CD8-positive, alpha-beta memory T cell (primary cell): ENCODE data around the gene LHX8. TPM values are rescaled to one million over a fixed set of nuclear protein-coding genes. Genes with fewer than 3 reads are reported as not detected.

Experiments
- CTCF ChIA-PET: fragments of 350-600 bp; sonication (Branson Sonifier 250); formaldehyde crosslinking; loops from one replicate; lab custom pipeline; 2021; ENCODE audit warnings: antibody characterized with exemption; lab: Charles Lee
- POLR2A ChIA-PET: fragments of 350-600 bp; sonication (Branson Sonifier 250); formaldehyde crosslinking; loops from one replicate; lab custom pipeline; 2021; ENCODE audit warnings: antibody characterized with exemption; lab: Charles Lee
- DNase-seq, 5 donors: peaks; one replicate each; pipeline versions ENCODE4 v3.0.0 to v3.0.0-alpha.2; 2020 to 2022; ENCODE audit warnings: mixed read lengths in 1 of 5
- H3K27ac ChIP-seq: one replicate; pipeline ENCODE4 v1.7.0; 2013; ENCODE audit warnings: low read depth, mild to moderate bottlenecking, low read length, moderate library complexity
- H3K27me3 ChIP-seq: 2 replicates; pipeline ENCODE4 v1.7.0; 2013; ENCODE audit warnings: low read length, mild to moderate bottlenecking; ENCODE audit not compliant: insufficient read depth, poor library complexity, severe bottlenecking
- H3K36me3 ChIP-seq: 2 replicates; pipeline ENCODE4 v1.7.0; 2013; ENCODE audit warnings: mild to moderate bottlenecking, low read length, moderate library complexity; ENCODE audit not compliant: insufficient read depth
- H3K4me1 ChIP-seq: 2 replicates; pipeline ENCODE4 v1.7.0; 2013; ENCODE audit warnings: mild to moderate bottlenecking, low read length, moderate library complexity; ENCODE audit not compliant: insufficient read depth
- H3K4me3 ChIP-seq: 2 replicates; pipeline ENCODE4 v1.7.0; 2013; ENCODE audit warnings: mild to moderate bottlenecking, low read length
- H3K9me3 ChIP-seq: 2 replicates; pipeline ENCODE4 v1.7.0; 2013; ENCODE audit warnings: mild to moderate bottlenecking, low read length
- H3K27ac Mint-ChIP-seq, 8 donors: one replicate each; pipeline ENCODE4 v1.8.0; 2020 to 2021; ENCODE audit warnings: mixed read lengths in 8 of 8, mild to moderate bottlenecking in 6 of 8, inconsistent platforms in 3 of 8, moderate library complexity in 3 of 8
- H3K27me3 Mint-ChIP-seq, 2 donors: one replicate each; pipeline ENCODE4 v1.8.0; 2020 to 2021; ENCODE audit warnings: mixed read lengths in 2 of 2, mild to moderate bottlenecking in 1 of 2, moderate library complexity in 1 of 2
- H3K36me3 Mint-ChIP-seq, 3 donors: one replicate each; pipeline ENCODE4 v1.8.0; 2020 to 2021; ENCODE audit warnings: mixed read lengths in 3 of 3, inconsistent platforms in 1 of 3, mild to moderate bottlenecking in 1 of 3
- H3K4me1 Mint-ChIP-seq, 3 donors: one replicate each; pipeline ENCODE4 v1.8.0; 2020 to 2021; ENCODE audit warnings: mixed read lengths in 3 of 3, inconsistent platforms in 1 of 3, mild to moderate bottlenecking in 1 of 3
- H3K4me3 Mint-ChIP-seq, 7 donors: one replicate each; pipeline ENCODE4 v1.8.0; 2020 to 2021; ENCODE audit warnings: mixed read lengths in 7 of 7, mild to moderate bottlenecking in 6 of 7, moderate library complexity in 4 of 7, inconsistent platforms in 2 of 7
- H3K9me3 Mint-ChIP-seq, 5 donors: one replicate each; pipeline ENCODE4 v1.8.0; 2020 to 2022; ENCODE audit warnings: mixed read lengths in 5 of 5, mild to moderate bottlenecking in 3 of 5, moderate library complexity in 2 of 5, inconsistent platforms in 1 of 5
- polyA plus RNA-seq: library from polyadenylated mRNA; unstranded; fragments of 300-500 nt; fragmentation: Illumina TruSeq; gene quantifications from one replicate; pipeline ENCODE4 v1.2.3, GENCODE V29; 2021
- total RNA-seq, 2 experiments: library from RNA; stranded (reverse); gene quantifications; one replicate each; pipeline ENCODE4 v1.2.3, GENCODE V29; 2021

The LHX8 gene
- total and polyA plus RNA-seq, 3 experiments from 2014 or later: not detected

DNA sequence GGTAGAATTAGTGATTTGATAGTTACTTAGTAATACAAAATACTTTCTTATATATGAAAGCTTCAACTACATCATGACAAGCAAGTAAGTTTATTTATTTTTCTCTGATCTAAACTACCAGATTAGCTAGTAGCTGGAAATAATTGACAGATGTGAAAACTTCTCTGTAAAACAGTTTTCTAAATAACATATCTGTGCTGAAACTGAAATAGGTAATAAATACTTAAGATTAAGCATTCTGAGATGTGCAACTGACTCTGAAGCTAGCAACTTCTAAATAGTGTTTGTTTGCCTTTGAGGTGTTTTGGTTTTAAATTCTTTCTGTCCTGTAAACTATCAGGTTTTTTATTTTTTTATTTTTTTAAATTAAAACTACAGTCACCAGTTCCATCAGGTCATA lies 18.5 kb upstream of the LHX8 start:
- Mint-ChIP-seq H3K27ac (no peak overlapping the region), H3K36me3 (no peaks in the 10 kb centered on the region), H3K4me3 (no peak overlapping the region), H3K4me1 (no peaks in the 10 kb centered on the region), H3K9me3 (peaks cover 0 to 5% (median 3%) of the 10 kb centered on the region in 5 donors), H3K27me3 (no peaks in the 10 kb centered on the region)
- Histone ChIP-seq H3K4me3 (no peak overlapping the region), H3K27me3 (no peaks in the 10 kb centered on the region), H3K4me1 (no peaks in the 10 kb centered on the region), H3K9me3 (no peaks in the 10 kb centered on the region), H3K27ac (no peak overlapping the region), H3K36me3 (no peaks in the 10 kb centered on the region)
- ChIA-PET CTCF (no interaction called here), POLR2A (no interaction called here)
- no peak for DNase-seq

DNA sequence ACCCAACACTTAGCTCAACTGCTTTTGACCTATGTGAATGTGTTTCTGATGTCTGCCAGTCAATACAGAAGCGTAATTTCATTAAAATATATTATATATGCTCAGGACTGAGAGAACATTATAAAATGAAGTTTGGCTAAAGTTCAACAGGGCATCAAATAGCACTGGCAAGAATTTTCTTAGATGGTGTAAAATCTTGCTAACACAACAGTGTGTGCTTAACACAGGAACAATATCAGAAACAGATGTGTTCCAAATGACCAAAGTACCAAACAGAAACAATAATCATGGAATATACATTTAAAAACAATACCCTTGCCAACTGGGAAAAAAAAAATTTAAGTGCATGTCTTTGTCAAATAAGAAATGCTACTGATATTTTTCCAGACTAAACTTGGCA lies 10.4 kb upstream of the LHX8 start:
- H3K27ac ChIP-seq: no peak overlapping the region
- no peak overlapping the region for H3K4me3 Mint-ChIP-seq
- H3K9me3 ChIP-seq: no peaks in the 10 kb centered on the region
- no peaks in the 10 kb centered on the region for H3K4me1 ChIP-seq
- H3K27ac Mint-ChIP-seq: no peak overlapping the region
- H3K4me3 ChIP-seq: no peak overlapping the region
- H3K4me1 Mint-ChIP-seq: no peaks in the 10 kb centered on the region
- peaks cover 0 to 8% (median 4%) of the 10 kb centered on the region in 5 donors for H3K9me3 Mint-ChIP-seq
- CTCF ChIA-PET: no interaction called here
- no peaks in the 10 kb centered on the region for H3K36me3 Mint-ChIP-seq
- peaks cover 5% of the 10 kb centered on the region for H3K27me3 ChIP-seq
- H3K36me3 ChIP-seq: no peaks in the 10 kb centered on the region
- POLR2A ChIA-PET: no interaction called here
- DNase-seq: no peak
- peaks cover 27 to 33% of the 10 kb centered on the region in 2 donors for H3K27me3 Mint-ChIP-seq

DNA sequence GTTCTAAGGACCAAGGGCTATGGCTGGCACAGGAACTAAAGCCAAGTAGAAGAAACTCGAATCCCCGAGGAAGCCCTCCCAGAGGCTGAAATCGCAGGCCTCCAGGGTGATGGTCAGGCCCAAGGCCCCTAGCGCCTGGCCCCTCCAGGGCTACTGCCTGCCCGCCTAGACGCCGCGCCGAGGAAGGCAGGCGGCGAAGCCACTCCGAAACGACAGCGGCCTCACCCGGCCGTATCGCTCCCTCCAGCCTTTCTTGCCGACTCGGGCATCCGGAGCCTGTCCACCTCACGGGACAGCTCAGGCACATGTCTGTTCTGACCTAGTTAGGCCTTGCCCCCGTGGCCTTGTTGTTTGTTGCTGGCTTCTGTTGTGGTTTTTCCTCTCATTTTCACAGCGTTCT lies 9.7 kb upstream of the LHX8 start:
- H3K36me3 Mint-ChIP-seq: peaks cover 0 to 2% (median 0%) of the 10 kb centered on the region in 3 donors
- H3K9me3 ChIP-seq: no peaks in the 10 kb centered on the region
- H3K4me1 Mint-ChIP-seq: no peaks in the 10 kb centered on the region
- no peaks in the 10 kb centered on the region for H3K4me1 ChIP-seq
- no peak overlapping the region for H3K27ac Mint-ChIP-seq
- peaks cover 35 to 39% of the 10 kb centered on the region in 2 donors for H3K27me3 Mint-ChIP-seq
- H3K36me3 ChIP-seq: no peaks in the 10 kb centered on the region
- peaks cover 5% of the 10 kb centered on the region for H3K27me3 ChIP-seq
- peaks cover 0 to 8% (median 6%) of the 10 kb centered on the region in 5 donors for H3K9me3 Mint-ChIP-seq
- DNase-seq: no peak
- no peak overlapping the region for H3K27ac ChIP-seq
- ChIA-PET CTCF (no interaction called here), POLR2A (no interaction called here)
- no peak overlapping the region for H3K4me3 Mint-ChIP-seq
- no peak overlapping the region for H3K4me3 ChIP-seq

DNA sequence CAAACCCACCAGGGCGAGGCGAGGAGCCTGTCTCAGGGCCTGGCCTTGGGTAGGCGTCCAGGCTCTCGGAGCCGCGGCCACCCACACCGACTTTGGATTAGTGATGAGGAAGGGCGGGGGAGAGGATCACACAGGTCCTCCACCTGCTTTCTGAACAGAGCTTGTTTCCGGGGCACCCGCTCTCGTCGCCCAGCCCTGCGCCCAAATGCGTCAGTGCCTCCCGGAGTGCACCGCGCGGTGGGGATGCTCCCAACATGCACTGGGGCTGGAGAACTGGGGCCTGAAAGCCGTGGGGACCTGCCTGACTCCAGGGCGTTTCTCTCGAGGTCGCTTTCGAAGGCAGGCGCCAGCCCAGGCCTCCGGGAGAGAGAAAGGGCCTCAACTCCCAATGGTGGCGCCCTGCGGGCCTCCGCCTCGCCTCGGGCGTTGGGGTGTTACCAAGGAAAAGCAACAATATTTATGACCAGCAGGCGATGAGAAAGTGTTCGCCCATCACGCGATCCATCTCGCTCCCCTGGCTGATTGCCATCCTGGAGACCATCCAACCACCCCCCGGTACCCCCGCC lies 8.9 kb upstream of the LHX8 start:
- Histone ChIP-seq H3K27me3 (peaks cover 5% of the 10 kb centered on the region), H3K27ac (no peak overlapping the region), H3K4me3 (no peak overlapping the region), H3K9me3 (no peaks in the 10 kb centered on the region), H3K4me1 (no peaks in the 10 kb centered on the region), H3K36me3 (no peaks in the 10 kb centered on the region)
- peaks cover 41 to 44% of the 10 kb centered on the region in 2 donors for H3K27me3 Mint-ChIP-seq
- H3K36me3 Mint-ChIP-seq: peaks cover 0 to 2% (median 0%) of the 10 kb centered on the region in 3 donors
- peaks cover 0 to 8% (median 6%) of the 10 kb centered on the region in 5 donors for H3K9me3 Mint-ChIP-seq
- ChIA-PET CTCF (no interaction called here), POLR2A (no interaction called here)
- no peaks in the 10 kb centered on the region for H3K4me1 Mint-ChIP-seq
- DNase-seq: no peak
- no peak overlapping the region for H3K4me3 Mint-ChIP-seq
- no peak overlapping the region for H3K27ac Mint-ChIP-seq

DNA sequence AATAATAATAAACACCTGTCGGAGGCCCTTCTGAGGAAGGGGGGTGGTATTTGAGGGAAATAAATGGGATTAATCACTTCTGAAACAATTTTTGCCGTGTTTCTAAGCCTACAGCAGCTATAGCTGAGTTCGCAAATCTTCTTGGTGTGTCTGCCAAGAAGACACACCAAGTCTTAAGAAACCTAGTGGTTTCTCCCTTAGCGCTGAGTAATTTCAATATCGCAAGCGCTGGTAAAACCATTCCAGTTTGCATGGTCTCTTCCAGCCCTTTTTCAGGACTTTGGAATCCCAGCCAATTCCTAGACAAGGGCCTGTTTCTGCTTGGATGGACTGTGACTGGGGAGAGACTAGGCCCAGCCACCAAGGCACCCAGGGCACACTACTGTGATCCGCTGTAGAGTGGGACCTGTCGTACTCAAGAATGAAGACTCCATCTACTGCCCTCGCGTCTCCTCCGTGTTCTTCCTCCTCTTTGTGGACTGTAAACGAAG lies 7.5 kb upstream of the LHX8 start:
- CTCF ChIA-PET: no interaction called here
- Histone ChIP-seq H3K27ac (no peak overlapping the region), H3K4me3 (no peak overlapping the region), H3K36me3 (no peaks in the 10 kb centered on the region), H3K9me3 (no peaks in the 10 kb centered on the region), H3K27me3 (peaks cover 5% of the 10 kb centered on the region), H3K4me1 (no peaks in the 10 kb centered on the region)
- no peak for DNase-seq
- POLR2A ChIA-PET: no interaction called here
- H3K36me3 Mint-ChIP-seq: peaks cover 0 to 2% (median 0%) of the 10 kb centered on the region in 3 donors
- H3K9me3 Mint-ChIP-seq: peaks cover 0 to 10% (median 8%) of the 10 kb centered on the region in 5 donors
- no peaks in the 10 kb centered on the region for H3K4me1 Mint-ChIP-seq
- H3K27ac Mint-ChIP-seq: no peak overlapping the region
- peaks cover 55 to 58% of the 10 kb centered on the region in 2 donors for H3K27me3 Mint-ChIP-seq
- no peak overlapping the region for H3K4me3 Mint-ChIP-seq

DNA sequence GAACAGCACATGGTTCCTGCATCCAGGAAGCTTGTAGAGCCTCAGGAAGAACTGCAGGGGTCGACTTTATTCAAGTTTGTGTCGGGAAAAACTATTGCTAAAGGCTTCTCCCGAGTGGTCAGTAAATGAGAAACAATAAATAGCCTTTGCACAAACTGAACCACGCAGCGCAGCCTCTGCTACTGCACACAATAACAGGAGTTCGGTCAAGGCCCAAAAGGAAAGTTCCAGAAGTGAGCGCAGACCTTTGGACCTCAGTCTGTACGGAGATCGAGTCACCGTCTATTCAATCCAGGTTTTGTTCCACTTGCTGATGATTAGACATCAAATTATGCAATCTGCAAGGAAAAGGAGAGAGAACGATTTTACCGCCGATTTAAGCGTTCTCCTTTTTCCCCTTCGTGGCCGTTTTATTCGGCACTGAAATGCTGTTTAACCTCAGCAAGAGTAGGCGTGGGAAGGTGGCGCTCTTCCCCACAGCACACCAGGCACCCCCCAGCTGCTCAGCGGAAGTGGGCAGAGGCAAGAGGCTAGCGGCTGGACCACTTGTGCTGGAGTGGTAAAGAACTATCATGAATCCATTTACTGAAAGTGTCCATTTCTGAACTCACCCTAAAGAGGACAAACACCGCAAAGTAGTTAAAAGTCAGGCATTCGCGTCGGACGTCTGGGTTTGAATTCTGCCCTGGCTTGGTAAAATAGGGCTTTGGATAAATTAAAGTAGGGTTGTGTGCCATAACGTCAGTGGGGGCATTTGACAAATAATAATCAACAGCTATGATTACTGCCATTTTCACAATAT lies 6.1 kb upstream of the LHX8 start:
- peaks cover 0 to 23% (median 13%) of the 10 kb centered on the region in 5 donors for H3K9me3 Mint-ChIP-seq
- no peak for DNase-seq
- H3K27ac Mint-ChIP-seq: no peak overlapping the region
- H3K4me3 ChIP-seq: no peak overlapping the region
- peaks cover 70 to 73% of the 10 kb centered on the region in 2 donors for H3K27me3 Mint-ChIP-seq
- no peaks in the 10 kb centered on the region for H3K9me3 ChIP-seq
- no peaks in the 10 kb centered on the region for H3K36me3 ChIP-seq
- no peak overlapping the region for H3K27ac ChIP-seq
- no peaks in the 10 kb centered on the region for H3K4me1 ChIP-seq
- H3K36me3 Mint-ChIP-seq: peaks cover 0 to 5% (median 0%) of the 10 kb centered on the region in 3 donors
- H3K4me1 Mint-ChIP-seq: peaks cover 0 to 5% (median 0%) of the 10 kb centered on the region in 3 donors
- peaks cover 5% of the 10 kb centered on the region for H3K27me3 ChIP-seq
- ChIA-PET POLR2A (no interaction called here), CTCF (no interaction called here)
- H3K4me3 Mint-ChIP-seq: no peak overlapping the region

DNA sequence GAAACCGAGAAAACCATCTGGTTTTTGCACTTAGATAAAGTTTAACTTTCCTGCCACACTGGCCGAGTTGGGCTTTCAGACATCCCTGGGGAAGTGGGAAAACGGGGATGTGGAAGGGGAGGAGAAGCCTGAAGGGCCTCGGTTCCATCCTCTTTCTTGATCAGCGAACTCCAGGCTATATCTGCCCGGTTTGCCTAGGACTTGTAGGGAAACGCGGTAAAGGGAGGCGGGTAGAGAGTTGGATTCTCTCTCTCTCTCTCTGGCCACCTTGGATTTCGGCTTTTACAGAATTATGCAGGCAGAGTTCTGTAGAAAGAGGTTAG lies 4.6 kb upstream of the LHX8 start:
- peaks cover 0 to 5% (median 0%) of the 10 kb centered on the region in 3 donors for H3K36me3 Mint-ChIP-seq
- no peak overlapping the region for H3K4me3 ChIP-seq
- H3K27me3 ChIP-seq: peaks cover 14% of the 10 kb centered on the region
- H3K27me3 Mint-ChIP-seq: peaks cover 81 to 87% of the 10 kb centered on the region in 2 donors
- H3K36me3 ChIP-seq: no peaks in the 10 kb centered on the region
- H3K27ac ChIP-seq: no peak overlapping the region
- H3K9me3 Mint-ChIP-seq: peaks cover 4 to 35% (median 19%) of the 10 kb centered on the region in 5 donors
- H3K4me1 ChIP-seq: no peaks in the 10 kb centered on the region
- POLR2A ChIA-PET: no interaction called here
- H3K4me3 Mint-ChIP-seq: no peak overlapping the region
- H3K4me1 Mint-ChIP-seq: peaks cover 0 to 5% (median 3%) of the 10 kb centered on the region in 3 donors
- no peaks in the 10 kb centered on the region for H3K9me3 ChIP-seq
- no peak for DNase-seq
- no peak overlapping the region for H3K27ac Mint-ChIP-seq
- CTCF ChIA-PET: no interaction called here

DNA sequence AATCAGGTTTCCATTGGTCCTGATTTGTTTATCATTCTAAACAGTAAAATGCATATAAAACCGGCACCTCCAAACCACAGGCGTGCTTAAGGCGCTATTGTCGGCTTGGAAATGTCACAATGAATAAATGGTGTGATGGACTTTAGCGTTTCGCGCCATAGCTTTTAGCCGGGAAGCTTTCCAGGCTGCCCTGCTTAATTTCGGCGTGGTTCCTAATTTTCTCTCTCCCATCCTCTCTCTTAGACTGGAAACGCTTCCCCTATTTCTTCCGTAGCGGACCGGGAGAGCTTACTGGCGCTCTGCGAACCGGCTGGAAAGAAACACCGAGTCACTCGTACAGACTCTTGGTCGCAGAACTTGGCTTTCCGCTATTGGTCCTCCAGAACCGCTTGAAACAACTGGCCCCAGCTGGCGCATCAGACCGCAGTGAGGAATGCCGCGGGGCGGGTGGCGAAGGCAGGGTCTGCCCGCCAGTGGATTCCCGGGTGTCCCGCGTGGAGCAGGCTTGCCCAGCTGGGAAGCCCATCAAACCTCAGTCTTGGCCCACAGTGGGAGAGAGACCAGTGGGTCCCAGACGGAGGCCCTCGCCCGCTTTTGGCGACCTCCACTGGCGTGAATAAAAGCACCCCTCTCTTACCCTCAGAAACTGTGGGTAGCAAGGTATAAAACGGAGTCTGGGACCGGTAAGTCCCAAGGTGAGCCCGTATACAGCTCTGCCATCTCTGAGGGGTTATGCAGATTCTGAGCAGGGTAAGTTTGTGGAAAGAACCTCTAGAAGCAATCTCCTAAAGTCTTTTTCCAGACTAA lies 4.0 kb upstream of the LHX8 start:
- Mint-ChIP-seq H3K9me3 (peaks cover 4 to 36% (median 19%) of the 10 kb centered on the region in 5 donors), H3K36me3 (peaks cover 0 to 5% (median 0%) of the 10 kb centered on the region in 3 donors), H3K27ac (no peak overlapping the region), H3K27me3 (peaks cover 84 to 89% of the 10 kb centered on the region in 2 donors), H3K4me3 (no peak overlapping the region), H3K4me1 (peaks cover 1 to 5% (median 5%) of the 10 kb centered on the region in 3 donors)
- no peak for DNase-seq
- no peak overlapping the region for H3K4me3 ChIP-seq
- peaks cover 14% of the 10 kb centered on the region for H3K27me3 ChIP-seq
- POLR2A ChIA-PET: no interaction called here
- H3K9me3 ChIP-seq: no peaks in the 10 kb centered on the region
- CTCF ChIA-PET: no interaction called here
- no peak overlapping the region for H3K27ac ChIP-seq
- no peaks in the 10 kb centered on the region for H3K36me3 ChIP-seq
- H3K4me1 ChIP-seq: no peaks in the 10 kb centered on the region
